Fibroblast of lung (primary cell): Measurements from ENCODE around the gene PLA2G2C.

Experiments used
- EZH2 ChIP-seq: IDR thresholded peaks from 2 replicates; pipeline ENCODE4 v1.5.1; 2012; ENCODE audit warnings: low read length, control low read depth, mild to moderate bottlenecking; ENCODE audit errors: missing control alignments
- TF ChIP-seq, protein P1 (sequence below), 2 donors: IDR thresholded peaks in 1 of 2; conservative IDR thresholded peaks in 1 of 2; 1 replicate in 1 of 2; 2 replicates in 1 of 2; pipeline ENCODE4 v1.5.1; 2011 to 2012; ENCODE audit warnings: low read length in 2 of 2, control low read depth in 1 of 2, inconsistent platforms in 1 of 2, low read depth in 1 of 2, mild to moderate bottlenecking in 1 of 2

DNA sequence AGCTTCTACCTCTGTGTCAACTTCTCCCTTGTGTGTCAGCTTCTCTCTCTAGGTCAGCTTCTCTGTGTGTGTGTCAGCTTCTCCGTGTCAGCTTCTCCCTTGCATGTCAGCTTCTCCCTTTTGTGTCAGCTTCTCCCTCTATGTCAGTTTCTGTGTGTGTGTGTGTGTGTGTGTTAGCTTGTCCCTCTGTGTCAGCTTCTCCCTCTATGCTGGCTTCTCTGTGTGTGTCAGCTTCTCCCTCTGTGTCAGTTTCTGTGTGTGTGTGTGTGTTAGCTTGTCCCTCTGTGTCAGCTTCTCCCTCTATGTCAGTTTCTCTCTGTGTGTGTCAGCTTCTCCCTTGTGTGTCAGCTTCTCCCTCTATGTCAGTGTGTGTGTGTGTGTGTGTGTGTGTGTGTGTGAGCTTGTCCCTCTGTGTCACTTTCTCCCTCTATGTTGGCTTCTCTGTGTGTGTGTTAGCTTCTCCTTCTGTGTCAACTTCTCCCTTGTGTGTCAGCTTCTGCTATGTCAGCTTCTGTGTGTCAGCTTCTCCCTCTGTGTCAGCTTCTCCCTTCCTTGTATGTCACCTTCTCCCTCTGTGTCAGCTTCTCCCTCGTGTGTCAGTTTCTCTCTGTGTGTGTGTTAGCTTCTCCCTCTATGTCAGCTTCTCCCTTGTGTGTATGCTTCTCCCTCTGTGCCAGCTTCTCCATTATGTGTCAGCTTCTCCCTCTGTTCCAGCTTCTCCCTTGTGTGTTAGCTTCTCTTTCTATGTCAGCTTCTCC lies 6.8 kb downstream of the PLA2G2C start:
- TF ChIP-seq, protein P1, sequence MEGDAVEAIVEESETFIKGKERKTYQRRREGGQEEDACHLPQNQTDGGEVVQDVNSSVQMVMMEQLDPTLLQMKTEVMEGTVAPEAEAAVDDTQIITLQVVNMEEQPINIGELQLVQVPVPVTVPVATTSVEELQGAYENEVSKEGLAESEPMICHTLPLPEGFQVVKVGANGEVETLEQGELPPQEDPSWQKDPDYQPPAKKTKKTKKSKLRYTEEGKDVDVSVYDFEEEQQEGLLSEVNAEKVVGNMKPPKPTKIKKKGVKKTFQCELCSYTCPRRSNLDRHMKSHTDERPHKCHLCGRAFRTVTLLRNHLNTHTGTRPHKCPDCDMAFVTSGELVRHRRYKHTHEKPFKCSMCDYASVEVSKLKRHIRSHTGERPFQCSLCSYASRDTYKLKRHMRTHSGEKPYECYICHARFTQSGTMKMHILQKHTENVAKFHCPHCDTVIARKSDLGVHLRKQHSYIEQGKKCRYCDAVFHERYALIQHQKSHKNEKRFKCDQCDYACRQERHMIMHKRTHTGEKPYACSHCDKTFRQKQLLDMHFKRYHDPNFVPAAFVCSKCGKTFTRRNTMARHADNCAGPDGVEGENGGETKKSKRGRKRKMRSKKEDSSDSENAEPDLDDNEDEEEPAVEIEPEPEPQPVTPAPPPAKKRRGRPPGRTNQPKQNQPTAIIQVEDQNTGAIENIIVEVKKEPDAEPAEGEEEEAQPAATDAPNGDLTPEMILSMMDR (conservative IDR thresholded peaks at IDR 0.05 in 1 of 2, IDR thresholded peaks at IDR 0.05 in 1 of 2; ENCODE audit: low read depth in 1 of 2, low read length in 2 of 2), result no peak
- TF ChIP-seq EZH2, result no peak
